ENCODE measurements around the gene CNOT6. TPM values are rescaled to one million over a fixed set of nuclear protein-coding genes. Genes with fewer than 3 reads are reported as not detected.
A peak's percentile ranks its signal among the peaks of the same experiment; 100 is the strongest.

The CNOT6 gene
- total and polyA plus RNA-seq, 4 donors = 1.4 to 25.0 (median 4.2) TPM

DNA sequence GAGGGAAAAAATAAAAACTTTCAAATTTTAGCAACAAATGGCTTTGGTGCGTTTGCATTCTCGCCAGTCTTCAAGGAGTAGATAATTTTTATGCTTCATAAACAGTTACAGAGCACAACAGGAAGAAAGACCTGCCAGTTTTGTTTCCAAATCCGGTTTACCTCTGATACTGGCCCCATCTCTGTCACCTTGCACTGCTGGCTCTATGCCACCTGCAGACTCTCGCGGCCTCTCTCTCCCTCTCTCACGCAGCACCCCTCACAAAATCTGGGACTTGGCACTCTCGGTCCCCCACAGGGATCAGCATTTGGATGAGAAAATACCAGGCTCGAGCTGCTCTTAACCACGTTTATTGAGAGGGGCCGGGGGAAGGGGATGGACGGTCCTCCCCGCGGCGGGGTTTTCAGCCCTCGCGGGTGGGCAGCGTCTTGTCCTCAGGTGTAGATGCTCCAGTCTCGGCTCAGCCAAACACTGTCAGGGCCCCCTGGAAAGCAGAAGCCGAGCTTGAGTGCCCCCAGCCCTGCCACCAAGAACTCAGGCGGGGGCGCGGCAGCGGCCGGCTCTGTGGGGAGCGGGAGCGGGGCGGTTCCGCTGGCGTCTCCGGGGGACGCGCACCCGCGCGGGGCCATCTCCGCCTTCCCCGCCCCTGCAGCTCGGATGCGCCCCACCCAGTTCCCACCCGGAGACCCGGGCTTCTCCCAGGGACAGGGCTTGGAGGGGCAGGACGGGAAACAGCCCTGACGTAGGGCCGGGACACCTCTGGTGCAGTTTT lies 95.8 kb downstream of the CNOT6 start:
- H3K9me3 ChIP-seq (ENCODE audit: control insufficient read depth in 4 of 4, low read length in 3 of 4) = no peaks in the 10 kb centered on the region
- 8% methylated on average over 44 of the region's 44 CpGs for WGBS
- no peak for TF ChIP-seq SP1 (IDR thresholded peaks at IDR 0.05)
- no peak for TF ChIP-seq FOXA1 (IDR thresholded peaks at IDR 0.05)
- no peak for TF ChIP-seq NR2F2 (IDR thresholded peaks at IDR 0.05)
- TF ChIP-seq JUND (IDR thresholded peaks at IDR 0.05) = no peak
- no peak for TF ChIP-seq HNF4A (conservative IDR thresholded peaks at IDR 0.05)
- TF ChIP-seq GABPA (IDR thresholded peaks at IDR 0.05 in 1 of 2, conservative IDR thresholded peaks at IDR 0.05 in 1 of 2) = no peak
- TF ChIP-seq, protein P1, sequence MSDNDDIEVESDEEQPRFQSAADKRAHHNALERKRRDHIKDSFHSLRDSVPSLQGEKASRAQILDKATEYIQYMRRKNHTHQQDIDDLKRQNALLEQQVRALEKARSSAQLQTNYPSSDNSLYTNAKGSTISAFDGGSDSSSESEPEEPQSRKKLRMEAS (IDR thresholded peaks at IDR 0.05) = no peak
- TF ChIP-seq RAD21 (IDR thresholded peaks at IDR 0.05) = no peak
- TF ChIP-seq RXRA (IDR thresholded peaks at IDR 0.05) = no peak
- no peak for TF ChIP-seq ATF3 (IDR thresholded peaks at IDR 0.05)
- TF ChIP-seq, protein P2, sequence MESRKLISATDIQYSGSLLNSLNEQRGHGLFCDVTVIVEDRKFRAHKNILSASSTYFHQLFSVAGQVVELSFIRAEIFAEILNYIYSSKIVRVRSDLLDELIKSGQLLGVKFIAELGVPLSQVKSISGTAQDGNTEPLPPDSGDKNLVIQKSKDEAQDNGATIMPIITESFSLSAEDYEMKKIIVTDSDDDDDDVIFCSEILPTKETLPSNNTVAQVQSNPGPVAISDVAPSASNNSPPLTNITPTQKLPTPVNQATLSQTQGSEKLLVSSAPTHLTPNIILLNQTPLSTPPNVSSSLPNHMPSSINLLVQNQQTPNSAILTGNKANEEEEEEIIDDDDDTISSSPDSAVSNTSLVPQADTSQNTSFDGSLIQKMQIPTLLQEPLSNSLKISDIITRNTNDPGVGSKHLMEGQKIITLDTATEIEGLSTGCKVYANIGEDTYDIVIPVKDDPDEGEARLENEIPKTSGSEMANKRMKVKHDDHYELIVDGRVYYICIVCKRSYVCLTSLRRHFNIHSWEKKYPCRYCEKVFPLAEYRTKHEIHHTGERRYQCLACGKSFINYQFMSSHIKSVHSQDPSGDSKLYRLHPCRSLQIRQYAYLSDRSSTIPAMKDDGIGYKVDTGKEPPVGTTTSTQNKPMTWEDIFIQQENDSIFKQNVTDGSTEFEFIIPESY (IDR thresholded peaks at IDR 0.05) = no peak
- no peak for TF ChIP-seq EGR1 (IDR thresholded peaks at IDR 0.05; ENCODE audit: low read depth in 2 of 2)
- no peak for TF ChIP-seq TAF1 (conservative IDR thresholded peaks at IDR 0.05)
- TF ChIP-seq YY1 (IDR thresholded peaks at IDR 0.05) = no peak
- no peak for TF ChIP-seq HNF4G (IDR thresholded peaks at IDR 0.05)
- TF ChIP-seq, protein P3, sequence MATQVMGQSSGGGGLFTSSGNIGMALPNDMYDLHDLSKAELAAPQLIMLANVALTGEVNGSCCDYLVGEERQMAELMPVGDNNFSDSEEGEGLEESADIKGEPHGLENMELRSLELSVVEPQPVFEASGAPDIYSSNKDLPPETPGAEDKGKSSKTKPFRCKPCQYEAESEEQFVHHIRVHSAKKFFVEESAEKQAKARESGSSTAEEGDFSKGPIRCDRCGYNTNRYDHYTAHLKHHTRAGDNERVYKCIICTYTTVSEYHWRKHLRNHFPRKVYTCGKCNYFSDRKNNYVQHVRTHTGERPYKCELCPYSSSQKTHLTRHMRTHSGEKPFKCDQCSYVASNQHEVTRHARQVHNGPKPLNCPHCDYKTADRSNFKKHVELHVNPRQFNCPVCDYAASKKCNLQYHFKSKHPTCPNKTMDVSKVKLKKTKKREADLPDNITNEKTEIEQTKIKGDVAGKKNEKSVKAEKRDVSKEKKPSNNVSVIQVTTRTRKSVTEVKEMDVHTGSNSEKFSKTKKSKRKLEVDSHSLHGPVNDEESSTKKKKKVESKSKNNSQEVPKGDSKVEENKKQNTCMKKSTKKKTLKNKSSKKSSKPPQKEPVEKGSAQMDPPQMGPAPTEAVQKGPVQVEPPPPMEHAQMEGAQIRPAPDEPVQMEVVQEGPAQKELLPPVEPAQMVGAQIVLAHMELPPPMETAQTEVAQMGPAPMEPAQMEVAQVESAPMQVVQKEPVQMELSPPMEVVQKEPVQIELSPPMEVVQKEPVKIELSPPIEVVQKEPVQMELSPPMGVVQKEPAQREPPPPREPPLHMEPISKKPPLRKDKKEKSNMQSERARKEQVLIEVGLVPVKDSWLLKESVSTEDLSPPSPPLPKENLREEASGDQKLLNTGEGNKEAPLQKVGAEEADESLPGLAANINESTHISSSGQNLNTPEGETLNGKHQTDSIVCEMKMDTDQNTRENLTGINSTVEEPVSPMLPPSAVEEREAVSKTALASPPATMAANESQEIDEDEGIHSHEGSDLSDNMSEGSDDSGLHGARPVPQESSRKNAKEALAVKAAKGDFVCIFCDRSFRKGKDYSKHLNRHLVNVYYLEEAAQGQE (IDR thresholded peaks at IDR 0.05) = no peak
- no peak for TF ChIP-seq FOXA2 (IDR thresholded peaks at IDR 0.05)
- TF ChIP-seq, protein P4, sequence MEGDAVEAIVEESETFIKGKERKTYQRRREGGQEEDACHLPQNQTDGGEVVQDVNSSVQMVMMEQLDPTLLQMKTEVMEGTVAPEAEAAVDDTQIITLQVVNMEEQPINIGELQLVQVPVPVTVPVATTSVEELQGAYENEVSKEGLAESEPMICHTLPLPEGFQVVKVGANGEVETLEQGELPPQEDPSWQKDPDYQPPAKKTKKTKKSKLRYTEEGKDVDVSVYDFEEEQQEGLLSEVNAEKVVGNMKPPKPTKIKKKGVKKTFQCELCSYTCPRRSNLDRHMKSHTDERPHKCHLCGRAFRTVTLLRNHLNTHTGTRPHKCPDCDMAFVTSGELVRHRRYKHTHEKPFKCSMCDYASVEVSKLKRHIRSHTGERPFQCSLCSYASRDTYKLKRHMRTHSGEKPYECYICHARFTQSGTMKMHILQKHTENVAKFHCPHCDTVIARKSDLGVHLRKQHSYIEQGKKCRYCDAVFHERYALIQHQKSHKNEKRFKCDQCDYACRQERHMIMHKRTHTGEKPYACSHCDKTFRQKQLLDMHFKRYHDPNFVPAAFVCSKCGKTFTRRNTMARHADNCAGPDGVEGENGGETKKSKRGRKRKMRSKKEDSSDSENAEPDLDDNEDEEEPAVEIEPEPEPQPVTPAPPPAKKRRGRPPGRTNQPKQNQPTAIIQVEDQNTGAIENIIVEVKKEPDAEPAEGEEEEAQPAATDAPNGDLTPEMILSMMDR (IDR thresholded peaks at IDR 0.05; ENCODE audit: low read depth, low read length, missing input control) = no peak
- H3K27me3 ChIP-seq (ENCODE audit: control insufficient read depth in 4 of 4, insufficient read depth in 4 of 4, low read length in 3 of 4) = peaks cover 0 to 8% (median 0%) of the 10 kb centered on the region in 4 donors
- H3K4me3 ChIP-seq (ENCODE audit: low read depth in 1 of 3, low read length in 3 of 3) = peak overlapping the region in 1 of 3 donors; percentile 20
- no peaks in the 10 kb centered on the region for H3K36me3 ChIP-seq (ENCODE audit: control insufficient read depth in 4 of 4, insufficient read depth in 3 of 4, low read depth in 1 of 4, low read length in 3 of 4)
- no peak for DNase-seq (ENCODE audit: low spot score)
- H3K27ac ChIP-seq (ENCODE audit: low read depth in 1 of 2, low read length in 2 of 2) = no peak overlapping the region
- H3K9ac ChIP-seq (ENCODE audit: low read depth in 1 of 2, low read length in 2 of 2) = no peak overlapping the region
- H3K4me1 ChIP-seq (ENCODE audit: control insufficient read depth in 4 of 4, insufficient read depth in 4 of 4, low read length in 3 of 4) = peaks cover 4 to 17% (median 9%) of the 10 kb centered on the region in 4 donors
